ENCODE measurements around the gene SBF2.
"Not testable (repeated sequence)": the region's sequence is repeated elsewhere in the genome, so short reads cannot be mapped to it uniquely, and the experiment has no call there.

Gene SBF2

DNA sequence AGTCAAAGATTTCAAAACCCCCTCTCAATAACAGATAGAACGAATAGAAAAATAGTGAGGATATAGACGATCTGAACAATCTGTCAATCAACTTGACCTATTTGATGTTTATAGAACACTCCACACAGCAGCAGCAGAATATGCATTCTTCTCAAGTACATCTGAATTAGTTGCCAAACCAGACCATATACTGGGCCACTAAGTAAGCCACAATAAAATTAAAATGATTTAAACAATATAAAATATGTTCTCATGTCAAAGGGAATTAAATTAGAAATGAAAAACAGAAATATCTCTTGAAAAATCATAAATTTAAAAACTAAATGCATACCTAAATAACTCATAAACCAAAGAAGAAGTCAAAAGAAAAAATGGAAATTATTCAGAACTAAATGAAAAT is 229.2 kb downstream of the SBF2 start:
- DNase-seq (ENCODE audit: low read depth): no peak

DNA sequence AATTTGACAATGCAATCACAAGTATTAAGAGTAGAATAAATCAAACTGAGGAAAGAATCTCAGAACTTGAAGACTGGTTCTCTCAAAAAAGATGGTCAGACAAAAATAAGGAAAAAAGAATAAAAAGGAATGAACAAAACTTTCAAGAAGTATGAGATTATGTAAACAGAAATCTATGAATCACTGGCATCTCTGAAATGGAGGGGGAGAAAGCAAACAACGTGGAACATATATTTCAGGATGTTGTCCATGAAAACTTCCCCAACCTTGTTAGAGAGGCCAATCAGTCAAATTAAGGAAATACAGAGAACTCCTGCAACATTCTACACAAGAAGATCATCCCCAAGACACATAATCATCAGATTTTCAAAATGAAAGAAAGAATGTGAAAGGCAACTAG is 235.7 kb downstream of the SBF2 start:
- no peak for DNase-seq (ENCODE audit: low read depth)

DNA sequence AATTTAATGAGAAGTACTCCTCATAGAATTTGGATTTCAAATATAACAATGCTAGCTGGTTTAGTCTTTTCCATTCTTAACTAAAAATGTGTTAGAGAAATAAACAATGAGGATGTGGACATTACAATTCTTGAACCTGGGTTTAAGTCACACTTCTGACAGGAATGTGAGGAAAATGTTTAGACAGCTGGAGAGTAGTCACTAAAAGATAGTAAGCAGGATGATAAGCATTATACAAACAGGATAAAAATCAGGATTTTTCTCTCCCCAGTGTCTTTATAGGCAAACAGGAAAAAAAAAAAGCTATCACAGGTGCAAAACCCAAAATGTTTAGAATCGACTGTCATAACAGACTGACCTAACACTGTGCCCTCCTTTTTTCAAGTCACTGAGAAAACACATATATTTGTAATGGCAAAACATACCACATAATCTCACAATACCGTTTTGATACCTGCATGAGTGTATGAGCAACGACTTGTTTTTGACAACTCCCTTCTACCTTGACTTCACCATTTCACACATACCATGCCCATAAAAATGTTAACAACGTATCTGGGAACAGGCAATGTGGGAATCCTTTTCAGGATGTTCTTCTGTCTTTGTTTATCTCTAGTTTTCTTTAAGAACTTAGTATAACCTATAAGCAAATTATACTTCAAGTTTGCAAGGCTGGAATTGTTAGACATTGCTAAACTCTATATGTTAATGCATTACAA is 242.0 kb downstream of the SBF2 start:
- no peak for DNase-seq (ENCODE audit: low read depth)

DNA sequence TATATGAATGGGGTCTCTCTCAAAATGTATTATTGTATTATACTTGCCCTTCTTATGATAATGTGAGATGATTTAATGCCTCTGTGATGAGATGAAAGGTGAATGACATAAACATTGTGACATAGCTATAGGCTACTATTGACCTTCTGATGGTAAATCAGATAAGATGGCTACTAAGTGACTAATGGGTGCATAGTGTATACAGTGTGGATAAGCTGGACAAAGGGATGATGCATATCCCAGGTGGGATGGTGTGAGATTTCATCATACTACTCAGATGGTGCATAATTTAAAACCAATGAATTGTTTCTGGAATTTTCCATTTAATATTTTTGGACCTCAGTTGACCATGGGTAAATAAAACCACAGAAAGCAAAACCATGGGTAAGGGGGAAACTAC is 243.5 kb downstream of the SBF2 start:
- no peak for DNase-seq (ENCODE audit: low read depth)

DNA sequence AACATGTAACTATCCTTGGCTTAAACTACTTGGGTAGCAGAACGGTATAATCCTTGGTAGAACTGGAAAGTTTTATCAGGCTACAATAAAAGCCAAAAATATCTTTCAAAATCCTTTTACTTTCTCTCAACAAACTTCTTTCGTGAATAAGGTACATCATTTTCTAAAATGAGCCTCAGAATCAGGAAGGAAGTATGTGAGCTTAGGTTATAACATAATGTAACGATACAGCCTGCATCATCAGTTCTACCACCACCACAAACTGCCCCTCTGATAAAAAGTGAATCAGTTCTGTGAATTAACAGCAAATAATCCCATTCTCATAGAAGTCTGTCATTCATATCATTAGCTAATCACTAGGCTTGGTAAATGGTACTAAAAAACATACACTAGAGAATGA is 244.3 kb downstream of the SBF2 start:
- DNase-seq (ENCODE audit: low read depth): no peak

DNA sequence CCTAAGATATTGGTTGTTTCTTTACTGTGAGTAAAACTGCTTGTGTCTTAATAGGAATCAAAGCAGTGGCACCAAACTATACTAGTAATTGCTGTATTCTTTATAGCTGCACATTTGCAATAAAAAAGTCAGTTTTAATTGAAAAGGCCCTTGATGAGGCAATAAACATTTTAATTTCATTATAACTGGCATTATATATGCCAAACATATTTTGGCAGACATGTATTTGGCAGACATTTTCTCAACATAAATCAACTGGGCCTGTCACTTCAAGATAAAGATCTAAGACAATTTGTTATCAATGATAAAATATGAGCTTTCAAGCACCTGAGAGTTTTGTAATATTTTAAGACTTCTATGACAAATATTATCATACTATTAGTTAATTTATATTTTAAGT is 245.7 kb downstream of the SBF2 start:
- no peak for DNase-seq (ENCODE audit: low read depth)

DNA sequence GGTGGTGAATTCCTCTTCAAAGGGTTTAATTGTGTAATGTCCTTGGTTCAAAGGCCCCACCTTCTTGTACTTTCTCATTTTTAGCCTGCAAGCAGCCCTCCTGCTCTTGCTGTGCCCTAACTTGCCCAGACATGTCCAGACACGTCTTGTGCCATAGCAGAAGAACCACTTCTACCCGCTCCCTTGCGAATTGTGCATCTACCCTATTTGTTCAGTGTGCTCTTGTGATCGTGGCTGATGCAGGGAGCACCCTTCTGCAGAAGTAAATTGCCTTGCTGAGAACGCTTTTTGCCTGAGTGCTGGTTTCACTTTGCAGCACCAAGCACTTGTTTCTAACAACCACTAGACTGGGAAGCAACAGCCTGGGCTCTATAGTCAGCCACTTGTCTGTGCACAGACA is 249.4 kb downstream of the SBF2 start:
- DNase-seq (ENCODE audit: low read depth): no peak

DNA sequence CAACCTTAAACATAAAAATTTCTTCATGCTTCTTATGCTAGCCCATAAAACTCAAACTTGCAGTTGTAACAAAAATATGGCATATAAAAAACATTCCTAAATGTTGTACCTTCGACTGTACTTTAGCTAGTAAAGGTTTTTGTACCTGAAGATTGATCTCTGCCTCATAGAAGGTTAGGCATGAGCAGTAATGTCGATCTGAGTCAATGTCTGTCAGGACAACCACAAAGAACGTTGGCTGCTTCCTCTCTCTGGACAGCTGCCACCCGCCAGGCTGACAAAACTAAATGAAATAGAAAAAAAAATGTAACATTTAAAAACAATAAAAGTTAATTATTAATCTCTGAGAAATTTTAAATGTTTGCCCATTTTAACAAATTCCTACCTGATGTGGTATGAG is 251.3 kb downstream of the SBF2 start:
- no peak for DNase-seq (ENCODE audit: low read depth)

DNA sequence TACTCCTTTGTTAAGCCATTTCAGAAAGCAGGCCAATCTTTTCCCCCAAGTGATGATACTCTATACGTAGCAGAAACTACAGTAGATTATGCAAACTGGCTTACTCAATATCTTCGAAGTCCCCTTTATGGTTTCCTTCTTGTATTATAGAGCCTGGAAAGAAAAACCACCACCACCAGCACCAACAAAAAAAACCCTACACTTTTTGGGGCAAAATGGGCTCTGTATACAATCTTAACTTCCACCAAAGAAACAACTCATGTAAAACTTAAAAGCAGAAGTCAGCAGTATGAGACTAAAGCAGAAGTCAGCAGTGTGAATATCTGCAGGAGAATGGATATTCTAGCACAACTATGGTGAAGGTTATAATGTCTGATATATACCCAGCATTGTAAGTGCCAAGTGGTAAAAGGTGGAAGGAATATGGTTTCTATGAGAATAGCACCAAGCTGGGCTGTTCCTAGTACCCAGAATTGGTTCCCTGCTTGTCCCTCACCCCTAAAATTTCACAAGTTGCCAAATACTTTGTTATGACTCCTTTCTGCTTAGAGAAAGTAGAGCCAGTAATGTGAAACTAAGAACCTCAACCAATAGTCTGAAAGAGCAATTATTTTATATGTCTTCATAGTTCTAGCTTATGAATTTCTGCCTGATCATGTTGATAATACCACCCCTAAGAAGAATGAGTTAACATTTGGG is 252.1 kb downstream of the SBF2 start:
- DNase-seq (ENCODE audit: low read depth): no peak

DNA sequence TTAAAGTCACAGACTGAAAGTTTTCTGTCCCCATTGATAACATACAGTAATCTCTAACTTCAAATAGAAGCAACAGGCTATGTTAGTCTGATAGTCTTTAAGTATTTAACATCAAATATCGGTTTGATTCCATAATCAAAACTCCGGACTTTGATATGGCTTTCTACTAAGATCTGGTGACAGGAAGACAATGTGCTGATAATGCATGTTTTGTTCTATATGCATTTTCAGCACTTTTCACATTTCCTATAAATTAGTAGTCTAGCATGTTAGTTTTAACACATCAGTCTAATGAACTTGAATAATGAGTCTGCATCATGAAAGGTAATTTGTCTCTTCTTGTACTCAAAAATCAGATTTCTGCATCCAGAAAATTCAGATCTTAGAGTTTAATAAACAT is 252.7 kb downstream of the SBF2 start:
- no peak for DNase-seq (ENCODE audit: low read depth)

DNA sequence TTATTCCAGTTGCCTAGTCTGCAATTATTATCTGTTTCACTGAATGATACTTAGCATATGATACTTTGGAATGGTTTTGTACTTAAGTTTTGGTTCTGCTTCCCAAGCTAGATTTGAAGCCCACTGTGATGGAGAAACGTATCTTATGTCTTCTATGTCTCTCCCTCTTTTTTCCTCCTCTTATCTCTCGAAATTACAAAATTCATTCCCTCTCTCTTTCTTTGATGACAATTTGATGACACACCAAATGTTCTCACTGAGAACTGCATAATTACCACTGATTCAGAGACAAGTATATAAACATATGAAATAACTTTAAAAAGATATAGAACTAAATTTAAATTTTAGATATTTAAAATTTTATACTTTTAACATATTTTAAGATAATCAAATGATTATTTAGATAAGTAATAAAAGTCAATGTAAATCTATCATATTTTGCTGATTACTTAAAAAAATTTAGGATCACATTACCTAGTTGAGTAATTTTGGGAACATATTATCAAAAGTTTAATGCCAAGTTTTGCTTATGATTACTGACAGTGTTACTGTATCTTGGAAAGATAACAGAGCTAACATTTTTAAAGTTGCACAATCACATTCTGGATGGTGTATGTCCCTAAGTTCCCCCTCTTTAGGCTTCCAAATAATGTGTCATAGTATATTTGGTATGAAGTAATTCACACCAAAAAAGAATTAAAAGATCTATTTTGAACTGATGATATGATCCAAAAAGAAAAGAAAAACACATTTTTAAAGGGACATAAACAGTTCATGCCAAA is 255.3 kb downstream of the SBF2 start:
- DNase-seq (ENCODE audit: low read depth): no peak

DNA sequence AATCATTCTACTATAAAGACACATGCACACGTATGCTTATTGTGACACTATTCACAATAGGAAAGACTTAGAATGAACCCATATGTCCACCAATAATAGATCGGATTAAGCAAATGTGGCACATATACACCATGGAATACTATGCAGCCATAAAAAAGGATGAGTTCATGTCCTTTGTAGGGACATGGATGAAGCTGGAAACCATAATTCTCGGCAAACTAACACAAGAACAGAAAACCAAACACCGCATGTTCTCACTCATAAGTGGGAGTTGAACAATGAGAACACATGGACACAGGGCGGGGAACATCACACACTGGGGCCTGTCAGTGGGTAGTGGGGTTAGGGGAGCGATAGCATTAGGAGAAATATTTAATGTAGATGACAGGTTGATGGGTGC is 258.1 kb downstream of the SBF2 start:
- not testable (repeated sequence) for DNase-seq (ENCODE audit: low read depth)

DNA sequence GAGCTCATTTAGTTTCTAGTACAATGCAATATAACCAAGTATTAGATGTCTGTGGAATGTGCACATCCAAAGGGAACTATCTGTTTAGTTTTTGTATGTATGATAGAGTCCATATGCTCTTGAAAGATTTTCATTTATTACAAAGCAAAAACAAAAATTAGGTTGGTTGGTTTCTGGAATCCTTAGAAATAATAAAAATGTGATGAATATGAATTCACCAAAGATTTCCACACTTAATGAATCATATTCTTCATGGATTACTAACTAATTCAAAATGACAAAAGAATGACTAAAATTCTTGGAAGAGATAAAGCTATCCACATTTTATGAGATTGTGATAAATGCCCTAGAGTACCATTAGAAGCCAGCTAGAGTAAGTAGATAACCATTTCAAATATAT is 261.1 kb downstream of the SBF2 start:
- DNase-seq (ENCODE audit: low read depth): peak; percentile 33

DNA sequence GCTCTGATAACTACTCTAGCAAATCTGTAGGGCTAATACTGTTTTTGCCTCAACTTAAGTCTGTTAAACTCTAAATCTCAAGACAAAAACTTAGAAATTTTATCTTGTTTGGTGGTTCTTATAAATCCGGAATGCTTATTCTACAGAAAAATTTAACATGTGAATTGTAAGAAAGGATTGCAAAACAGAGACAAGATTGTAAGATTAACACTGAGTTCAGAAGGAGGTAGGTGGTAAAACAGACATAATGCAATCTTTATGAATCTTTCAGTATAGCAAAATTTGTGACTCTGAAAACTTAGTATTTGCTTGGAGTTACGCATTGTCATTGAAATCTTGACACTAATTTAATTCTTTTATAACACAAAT is 263.9 kb downstream of the SBF2 start:
- no peak for DNase-seq (ENCODE audit: low read depth)

DNA sequence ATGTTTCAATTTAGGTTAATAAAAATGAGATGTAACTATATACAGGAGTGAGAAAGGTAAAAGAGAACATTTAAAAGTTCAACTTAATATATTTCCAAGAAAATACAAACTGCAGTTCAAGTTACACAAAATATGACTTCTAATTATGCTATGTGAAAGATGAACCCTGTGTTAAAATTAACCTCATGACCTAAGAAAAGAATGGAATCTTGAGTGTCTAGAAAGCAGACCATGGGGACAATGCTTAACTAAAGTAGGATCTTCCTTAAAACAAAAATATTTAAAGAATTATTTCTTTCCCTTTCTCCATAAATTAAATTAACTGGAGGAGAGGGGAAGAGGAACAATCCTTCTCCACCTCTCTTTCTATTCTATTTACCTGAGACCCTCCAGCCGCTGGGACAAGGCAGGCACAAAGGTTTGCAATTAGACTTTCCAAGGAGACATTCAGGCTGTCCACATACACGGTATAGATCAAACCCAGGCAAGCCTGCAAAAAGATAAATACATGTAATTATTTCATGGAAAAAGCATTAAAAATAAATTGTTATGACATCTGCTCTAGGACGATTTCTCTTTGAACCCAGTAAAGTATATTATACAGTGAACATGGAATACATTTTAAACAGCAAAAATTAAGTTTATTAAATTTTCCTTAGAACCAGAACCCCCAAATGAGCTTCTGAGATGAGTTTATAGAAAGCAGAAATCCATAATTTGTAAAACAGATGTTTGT is 264.5 kb downstream of the SBF2 start:
- DNase-seq (ENCODE audit: low read depth): no peak

DNA sequence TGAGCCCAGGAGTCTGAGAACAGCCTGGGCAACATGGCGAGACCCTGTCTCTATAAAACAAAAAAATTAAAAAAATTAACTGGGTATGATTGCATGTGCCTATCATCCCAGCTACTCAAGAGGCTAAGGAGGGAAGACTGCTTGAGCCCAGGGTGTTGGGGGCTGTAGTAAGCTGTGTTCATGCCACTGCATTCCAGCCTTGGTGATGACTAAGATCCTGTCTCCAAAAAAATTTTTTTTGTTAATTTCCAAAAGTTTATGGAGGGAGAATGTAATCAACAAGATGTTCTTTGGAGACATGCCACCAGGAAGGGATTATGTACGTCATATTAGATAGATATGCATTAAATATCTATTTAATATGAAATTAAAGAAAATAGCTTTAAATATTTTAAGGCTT is 267.5 kb downstream of the SBF2 start:
- no peak for DNase-seq (ENCODE audit: low read depth)

DNA sequence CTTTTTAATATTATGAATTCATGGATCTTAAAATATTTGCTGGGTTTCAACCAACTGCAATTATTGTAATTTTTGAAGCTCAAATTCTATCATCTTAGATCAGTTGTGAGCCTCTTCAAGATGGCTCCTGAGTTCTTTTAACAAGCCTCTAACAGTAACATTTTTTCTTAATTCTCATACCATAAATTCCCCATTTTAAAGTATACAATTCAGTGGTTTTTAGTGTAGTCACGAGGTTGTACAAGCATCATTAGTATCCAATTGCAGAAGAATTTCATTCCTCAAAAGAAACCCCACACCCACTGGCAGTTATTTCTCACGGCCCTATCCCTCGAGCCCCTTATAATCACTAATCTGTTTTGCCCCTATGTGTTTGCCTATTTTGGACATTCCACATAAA is 270.8 kb downstream of the SBF2 start:
- DNase-seq (ENCODE audit: low read depth): no peak

DNA sequence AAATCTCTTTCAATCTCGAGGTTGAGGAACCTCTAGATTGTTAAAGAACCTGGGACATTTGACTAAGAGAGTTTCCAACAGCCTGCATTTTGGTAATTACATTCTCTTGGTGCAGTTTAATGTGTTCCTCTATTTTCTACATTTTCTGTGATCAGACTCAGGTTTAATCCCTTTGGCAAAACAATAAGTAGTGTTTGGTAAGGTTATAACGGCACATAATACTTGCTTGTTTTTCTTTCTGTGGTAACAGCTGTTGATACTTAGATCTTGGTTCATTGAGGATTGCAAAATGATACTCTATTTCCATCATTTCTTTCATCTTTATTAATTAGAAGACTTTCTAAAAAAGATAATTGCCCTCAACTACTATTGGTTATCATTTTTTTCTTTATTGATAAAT is 271.3 kb downstream of the SBF2 start:
- DNase-seq (ENCODE audit: low read depth): no peak

DNA sequence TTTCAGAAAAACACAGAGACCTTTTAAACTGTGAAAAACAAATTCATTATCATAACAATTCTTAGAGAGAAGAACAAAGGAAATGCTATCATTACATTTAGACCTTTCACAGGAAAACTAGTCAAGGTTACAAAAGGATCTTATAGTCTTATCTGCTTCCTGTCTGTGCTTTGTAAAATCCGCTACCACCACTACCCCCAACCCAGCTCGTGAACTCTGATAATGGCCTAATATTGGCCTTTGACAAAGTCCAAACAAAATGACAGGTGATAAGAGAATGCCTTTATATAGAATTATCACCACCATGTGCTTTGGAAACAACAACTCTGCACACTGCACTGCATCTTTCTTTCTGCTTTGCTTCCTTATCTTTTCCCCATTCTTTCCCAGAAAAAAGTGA is 272.5 kb downstream of the SBF2 start:
- DNase-seq (ENCODE audit: low read depth): no peak

DNA sequence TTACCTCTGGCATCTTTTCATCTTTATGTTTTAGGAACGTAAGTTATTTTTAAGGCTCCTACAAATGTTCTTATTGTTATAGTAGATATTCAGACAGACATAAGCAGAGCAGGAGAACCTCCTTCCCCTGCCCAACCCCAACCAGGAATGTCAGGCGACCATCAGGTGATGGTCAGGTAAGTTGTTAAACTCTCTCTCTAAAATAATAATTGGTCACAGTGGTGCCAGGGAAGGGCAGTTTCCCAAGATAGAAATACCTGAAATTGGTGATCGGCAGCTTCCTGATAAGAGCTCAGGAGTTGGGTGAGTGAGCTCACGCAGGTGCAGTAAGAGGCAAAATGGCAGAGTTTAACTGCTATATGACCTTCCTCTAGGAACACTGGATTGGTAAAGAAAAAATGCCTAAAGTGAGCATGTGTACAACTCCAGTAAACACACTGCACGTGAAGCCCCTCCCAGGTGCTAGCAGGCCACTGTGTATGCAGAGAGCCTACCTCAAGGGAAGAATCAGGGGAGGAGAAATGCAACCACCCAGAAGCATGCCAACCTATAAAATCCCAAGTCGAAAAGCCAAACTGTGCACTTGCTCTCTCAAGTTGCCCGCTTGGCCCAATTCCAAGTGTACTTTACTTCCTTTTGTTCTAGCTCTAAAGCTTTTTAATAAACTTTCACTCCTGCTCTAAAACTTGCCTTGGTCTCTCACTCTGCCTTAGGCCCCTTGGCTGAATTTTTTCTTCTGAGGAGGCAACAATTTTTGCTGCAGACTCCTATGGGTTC is 273.9 kb downstream of the SBF2 start:
- DNase-seq (ENCODE audit: low read depth): no peak

DNA sequence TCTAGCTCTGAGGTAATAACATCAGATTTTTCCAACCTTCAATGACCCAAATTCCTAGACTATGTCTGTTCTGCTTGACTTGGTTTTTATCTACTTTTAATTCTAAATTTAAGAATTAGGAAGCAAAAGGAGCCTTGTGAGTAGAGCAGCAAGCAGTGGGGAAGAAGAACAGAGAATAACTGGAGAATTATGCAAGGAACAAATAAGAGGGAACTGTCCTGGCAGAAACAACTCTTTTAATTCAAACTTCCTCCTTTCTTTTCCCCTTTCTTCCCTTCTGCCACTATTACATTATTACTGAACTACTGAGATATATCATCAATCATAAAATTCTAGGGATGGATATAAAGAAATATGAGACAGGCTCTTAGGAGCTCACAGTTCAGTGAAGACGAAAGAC is 276.1 kb downstream of the SBF2 start:
- DNase-seq (ENCODE audit: low read depth): no peak

DNA sequence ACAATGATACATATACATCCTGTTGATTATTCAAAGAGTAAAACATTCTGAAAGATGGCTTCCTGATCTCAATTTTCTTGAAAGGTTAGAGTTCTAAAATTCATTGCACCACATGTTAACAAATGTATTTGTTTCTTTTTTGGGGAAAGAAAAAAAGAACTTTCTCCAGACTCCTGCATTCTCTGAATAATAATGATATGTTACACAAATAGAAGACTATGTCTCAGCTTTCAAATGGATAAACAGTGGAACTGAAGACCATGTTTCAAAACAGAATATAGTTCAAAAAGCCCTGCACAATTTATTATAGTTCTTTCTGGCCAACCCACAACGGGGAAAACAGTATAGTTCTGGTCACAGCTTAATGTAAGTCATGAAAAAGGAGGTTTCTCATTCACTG is 277.0 kb downstream of the SBF2 start:
- DNase-seq (ENCODE audit: low read depth): no peak

Data from stromal cell of bone marrow (primary cell).